VCaP (cell line): Measurements from ENCODE around the gene CEMIP.

Source experiments
- H3K27ac ChIP-seq: fragments of 450-650 bp; 2 replicates; pipeline ENCODE4 v1.5.1; 2017
- TF ChIP-seq, protein P1 (sequence below): fragments of 450-650 bp; conservative IDR thresholded peaks from 2 replicates; pipeline ENCODE4 v1.5.1; 2017; ENCODE audit warnings: mild to moderate bottlenecking, moderate library complexity

CEMIP gene

DNA sequence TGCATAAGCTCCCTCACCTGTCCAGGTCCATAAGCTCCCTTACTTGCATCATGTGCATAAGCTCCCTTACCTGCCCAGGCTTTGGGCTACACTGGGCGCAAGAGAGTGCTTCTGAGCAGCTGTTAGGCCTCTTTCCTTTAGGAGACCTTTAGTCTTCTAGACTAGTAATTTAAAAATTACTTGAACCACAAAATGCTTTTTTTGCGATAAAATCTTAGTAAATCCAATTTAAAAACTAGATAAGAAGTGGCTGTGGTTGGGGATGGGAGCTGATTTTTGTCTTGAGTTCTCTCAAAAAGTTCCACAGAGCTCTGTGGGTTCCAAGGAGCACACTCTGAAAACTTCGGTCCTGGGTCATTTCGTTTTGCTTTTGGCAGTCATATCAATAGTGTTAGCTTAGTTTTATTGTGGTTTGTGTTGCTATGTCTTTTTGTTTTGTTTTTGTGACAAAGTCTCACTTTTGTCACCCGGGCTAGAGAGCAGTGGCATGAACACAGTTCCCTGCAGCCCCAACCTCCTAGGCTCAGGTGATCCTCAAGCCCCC lies 6.7 kb downstream of the CEMIP start:
- H3K27ac ChIP-seq, result no peak overlapping the region
- TF ChIP-seq, protein P1, sequence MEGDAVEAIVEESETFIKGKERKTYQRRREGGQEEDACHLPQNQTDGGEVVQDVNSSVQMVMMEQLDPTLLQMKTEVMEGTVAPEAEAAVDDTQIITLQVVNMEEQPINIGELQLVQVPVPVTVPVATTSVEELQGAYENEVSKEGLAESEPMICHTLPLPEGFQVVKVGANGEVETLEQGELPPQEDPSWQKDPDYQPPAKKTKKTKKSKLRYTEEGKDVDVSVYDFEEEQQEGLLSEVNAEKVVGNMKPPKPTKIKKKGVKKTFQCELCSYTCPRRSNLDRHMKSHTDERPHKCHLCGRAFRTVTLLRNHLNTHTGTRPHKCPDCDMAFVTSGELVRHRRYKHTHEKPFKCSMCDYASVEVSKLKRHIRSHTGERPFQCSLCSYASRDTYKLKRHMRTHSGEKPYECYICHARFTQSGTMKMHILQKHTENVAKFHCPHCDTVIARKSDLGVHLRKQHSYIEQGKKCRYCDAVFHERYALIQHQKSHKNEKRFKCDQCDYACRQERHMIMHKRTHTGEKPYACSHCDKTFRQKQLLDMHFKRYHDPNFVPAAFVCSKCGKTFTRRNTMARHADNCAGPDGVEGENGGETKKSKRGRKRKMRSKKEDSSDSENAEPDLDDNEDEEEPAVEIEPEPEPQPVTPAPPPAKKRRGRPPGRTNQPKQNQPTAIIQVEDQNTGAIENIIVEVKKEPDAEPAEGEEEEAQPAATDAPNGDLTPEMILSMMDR, result no peak

DNA sequence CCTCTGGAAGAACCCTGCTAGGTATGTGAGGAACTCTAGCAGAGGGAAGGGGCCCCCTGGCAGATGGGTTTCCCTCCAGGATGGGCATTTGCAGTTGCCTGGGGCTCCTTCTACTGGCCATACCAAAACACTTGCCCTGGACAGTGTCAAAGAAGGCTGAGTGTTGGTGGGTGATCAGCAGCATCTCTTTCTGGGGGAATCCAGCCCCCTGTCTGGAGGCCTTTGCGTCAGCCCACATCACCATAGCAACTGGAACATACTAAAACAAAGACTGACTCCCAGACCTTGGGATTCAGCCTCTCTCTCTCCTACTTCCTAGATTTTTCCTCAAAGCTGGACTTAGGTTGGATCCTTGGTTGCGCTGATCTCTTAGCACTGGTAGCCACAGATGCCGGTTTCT lies 8.1 kb downstream of the CEMIP start:
- H3K27ac ChIP-seq, result no peak overlapping the region
- TF ChIP-seq, protein P1, result no peak

DNA sequence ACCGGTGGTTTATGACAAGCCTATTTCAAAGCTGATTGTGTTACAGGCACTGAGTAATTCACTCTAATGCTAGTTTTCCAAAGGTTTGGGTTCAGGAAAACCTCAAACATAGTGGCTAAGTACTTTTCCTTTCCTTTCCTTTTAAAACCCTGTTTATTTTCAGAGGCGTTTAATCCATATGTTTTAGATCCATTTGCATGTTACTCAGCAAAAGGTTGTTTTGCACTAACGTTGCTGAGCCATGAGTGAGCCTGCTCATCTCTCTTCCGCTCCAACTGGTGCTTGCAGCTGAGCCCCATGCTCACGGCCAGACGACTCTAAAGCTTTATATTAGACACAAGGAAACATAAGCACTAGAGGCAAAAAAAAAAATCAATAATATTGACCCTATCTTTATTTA lies 9.4 kb downstream of the CEMIP start:
- no peak overlapping the region for H3K27ac ChIP-seq
- TF ChIP-seq, protein P1, result no peak

DNA sequence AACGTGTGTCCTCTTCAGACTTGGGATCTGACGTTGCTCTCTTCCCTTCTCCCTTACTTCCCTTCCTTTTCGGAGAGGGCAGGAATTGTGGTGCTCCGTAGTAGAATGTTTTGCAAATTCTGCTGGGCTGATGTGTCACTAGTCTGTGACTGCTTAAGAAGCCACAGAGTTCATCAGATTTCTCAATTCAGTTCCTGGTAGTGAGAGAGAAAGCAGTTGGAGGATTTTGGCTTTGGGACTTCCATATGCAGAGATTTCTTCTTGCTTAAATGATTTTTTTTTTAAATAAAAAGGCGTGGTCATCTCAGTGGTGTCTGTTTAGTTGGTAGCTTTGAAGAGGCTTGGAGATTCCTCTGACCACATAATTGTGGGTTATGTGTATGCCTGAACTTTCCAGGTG lies 10.1 kb downstream of the CEMIP start:
- H3K27ac ChIP-seq, result no peak overlapping the region
- TF ChIP-seq, protein P1, result no peak

DNA sequence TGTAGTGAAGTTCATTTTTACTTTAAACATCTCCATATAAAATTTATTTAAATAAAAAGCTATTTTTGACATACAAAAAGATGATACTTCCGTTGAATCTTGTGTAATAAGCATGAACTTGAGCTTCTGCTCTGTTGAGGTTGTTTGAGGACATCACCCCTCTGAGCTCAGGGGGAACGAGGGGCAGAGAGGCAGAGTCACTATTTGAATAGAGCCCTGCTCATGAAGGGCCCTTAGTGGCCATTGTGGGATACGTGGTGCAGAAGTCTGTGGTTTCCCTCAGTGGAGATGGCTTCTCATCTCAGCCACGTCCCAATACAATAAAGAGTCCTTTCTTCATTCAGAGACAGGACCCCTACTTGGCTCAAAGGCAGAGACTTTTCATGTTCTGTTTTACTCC lies 10.6 kb downstream of the CEMIP start:
- TF ChIP-seq, protein P1, result no peak
- H3K27ac ChIP-seq, result no peak overlapping the region

DNA sequence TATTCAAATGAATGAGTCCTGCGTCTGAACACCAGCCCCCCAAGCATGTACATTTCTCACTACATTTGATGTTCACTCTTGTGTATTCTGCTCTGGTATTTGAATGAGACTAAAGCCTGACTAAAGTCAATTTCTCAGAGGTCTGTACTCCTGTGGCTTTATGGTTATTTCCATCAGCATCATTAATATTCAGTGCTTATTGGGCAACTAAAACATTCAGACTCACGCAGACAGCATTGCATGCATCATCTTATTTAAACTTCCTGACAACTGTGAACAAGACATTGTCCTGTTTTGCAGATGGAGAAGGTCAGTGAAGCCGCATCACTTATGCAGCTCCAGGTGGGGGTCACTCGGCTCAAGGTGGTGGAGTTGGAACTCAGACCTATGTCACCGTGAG lies 11.1 kb downstream of the CEMIP start:
- TF ChIP-seq, protein P1, result no peak
- no peak overlapping the region for H3K27ac ChIP-seq

DNA sequence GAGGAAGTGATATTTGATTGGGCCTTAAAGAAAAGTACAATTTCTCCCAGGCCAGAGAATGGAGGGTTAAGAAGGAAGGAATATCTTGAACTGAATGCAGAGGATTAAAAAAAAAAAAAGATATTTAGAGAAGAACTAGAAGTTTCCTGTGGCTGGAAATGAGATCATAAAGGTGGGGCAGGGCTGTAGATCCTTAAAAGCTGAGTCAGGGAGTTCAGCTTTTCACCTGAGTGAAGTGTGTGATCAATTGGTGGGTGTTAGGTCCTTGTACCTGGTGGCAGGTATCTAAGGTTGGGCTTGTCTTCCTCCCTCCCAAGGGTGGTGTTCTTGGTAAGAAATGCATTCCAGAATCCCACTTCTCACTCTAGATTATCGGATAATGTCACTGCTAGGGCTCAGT lies 11.8 kb downstream of the CEMIP start:
- TF ChIP-seq, protein P1, result no peak
- H3K27ac ChIP-seq, result no peak overlapping the region
